Pons (tissue), 1 donor: ENCODE data around the gene SLC9B1.
"Not testable (repeated sequence)": the region's sequence is repeated elsewhere in the genome, so short reads cannot be mapped to it uniquely, and the experiment has no call there.

Experiments used
- DNase-seq: peaks from one replicate; pipeline ENCODE4 v3.0.0-alpha.2; 2016; ENCODE audit warnings: low spot score

Gene SLC9B1

DNA sequence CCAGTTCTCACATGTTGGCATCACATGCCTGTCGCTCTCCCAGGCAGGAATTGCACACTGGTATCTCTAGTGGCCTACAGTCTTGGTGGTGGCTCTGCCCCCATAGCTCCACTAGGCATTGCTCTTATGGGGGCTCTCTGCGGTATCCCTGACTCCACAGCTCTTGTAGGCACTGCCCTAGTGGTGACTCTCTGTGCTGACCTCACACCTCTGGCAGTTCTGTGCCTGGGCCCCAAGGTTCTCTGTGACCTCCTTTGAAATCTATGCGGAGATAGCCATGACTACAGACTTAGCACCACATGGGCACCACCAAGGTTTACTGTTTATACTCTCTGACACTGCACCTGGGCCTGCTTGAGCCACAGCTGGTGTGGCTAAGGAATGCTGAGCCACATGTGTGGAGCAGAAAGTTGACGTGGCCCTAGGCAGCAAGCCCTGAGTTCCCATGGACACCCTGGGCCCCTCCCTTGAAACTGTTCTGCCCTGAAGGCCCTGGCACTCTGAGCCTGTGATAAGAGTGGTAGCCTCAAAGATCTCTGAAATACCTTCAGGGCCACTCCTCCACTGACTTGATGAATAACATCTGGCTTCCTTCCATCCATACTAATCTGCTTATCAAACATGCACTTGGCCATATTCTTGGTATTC is 8.0 kb downstream of the SLC9B1 start:
- DNase-seq, result no peak

DNA sequence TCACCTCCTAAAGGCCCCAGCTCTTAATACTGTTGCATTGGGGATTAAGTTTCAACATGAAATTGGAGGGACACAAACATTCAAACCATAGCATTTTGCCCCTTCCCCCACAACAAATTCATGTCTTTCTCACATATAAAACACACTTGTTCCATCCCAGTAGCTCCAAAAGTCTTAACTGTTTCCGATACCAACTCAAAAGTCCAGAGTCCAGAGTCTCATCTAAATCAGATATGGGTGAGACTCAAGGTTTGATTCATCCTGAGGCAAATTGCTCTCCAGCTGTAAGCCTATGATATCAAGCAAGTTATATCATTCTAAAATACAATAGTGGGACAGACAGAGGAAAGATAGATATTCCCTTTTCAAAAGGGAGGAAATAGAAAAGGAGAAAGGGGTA is 8.7 kb downstream of the SLC9B1 start:
- no peak for DNase-seq

DNA sequence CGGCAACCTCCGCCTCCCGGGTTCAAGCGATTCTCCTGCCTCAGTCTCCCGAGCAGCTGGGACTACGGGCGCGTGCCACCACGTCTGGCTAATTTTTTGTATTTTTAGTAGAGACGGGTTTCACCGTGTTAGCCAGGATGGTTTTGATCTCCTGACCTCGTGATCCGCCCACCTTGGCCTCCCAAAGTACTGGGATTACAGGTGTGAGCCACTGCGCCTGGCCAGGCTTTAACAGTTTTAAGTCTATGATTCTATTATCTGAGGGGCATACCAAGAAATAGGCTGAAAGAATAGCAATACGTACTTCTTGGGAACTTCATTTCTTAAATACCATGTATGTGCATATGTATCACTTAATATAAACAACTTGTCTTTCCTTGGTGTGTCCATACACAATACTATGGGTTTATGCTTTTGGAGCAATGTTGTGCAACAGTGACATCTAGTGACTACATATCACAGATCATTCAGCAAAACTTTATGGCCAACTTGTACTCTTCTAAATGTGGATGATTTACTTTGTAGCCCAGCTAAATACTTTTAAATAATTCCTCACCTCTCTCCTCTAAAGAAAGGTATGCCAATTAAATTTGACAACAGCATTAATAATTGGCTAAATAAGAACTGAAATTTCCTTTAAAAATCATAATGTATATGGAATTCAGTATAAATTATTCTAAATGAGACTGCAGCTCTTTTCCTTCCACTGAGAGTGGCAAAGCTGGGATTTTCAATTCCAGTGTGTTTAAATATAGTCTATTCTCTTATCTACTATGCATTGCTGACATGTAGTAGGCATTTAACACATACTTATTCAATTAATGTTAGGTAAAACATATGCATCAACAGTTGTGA is 10.4 kb downstream of the SLC9B1 start:
- DNase-seq, result peak; percentile 89

DNA sequence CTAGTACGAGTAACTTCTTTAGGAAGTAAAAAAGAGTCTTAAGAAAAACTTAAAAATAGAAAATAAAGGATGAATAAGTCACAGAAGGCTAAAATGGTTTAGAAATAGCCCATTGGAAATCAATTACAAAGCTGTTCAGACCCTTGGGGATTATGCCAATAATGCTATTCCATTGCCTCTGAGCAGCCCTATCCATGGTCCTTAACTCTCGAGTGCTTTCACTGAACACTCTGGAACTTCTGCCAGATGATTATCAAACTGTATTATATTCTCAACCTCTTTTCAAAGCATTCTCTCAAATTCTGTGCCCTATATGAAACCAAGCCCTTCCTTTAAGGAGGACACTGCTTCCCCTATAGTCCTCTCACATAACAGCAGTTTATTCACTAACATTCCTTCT is 17.0 kb downstream of the SLC9B1 start:
- no peak for DNase-seq

DNA sequence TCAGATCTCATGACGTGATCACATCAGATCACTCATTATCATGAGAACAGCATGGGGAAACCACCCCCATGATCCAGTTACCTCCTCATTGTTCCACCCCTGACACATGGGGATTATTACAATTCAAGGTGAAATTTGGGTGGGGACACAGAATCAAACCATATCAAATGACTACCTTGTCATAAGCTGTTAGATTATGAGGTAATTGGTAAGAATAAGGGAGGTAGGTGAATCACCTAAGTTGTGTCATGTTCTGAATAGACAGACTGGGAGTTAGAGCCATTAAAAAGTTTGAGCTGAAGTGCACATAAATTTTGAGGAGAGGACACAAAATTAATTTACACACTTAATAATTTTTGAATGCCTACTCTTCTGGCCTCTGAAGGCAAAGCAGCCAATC is 24.7 kb downstream of the SLC9B1 start:
- DNase-seq, result no peak

DNA sequence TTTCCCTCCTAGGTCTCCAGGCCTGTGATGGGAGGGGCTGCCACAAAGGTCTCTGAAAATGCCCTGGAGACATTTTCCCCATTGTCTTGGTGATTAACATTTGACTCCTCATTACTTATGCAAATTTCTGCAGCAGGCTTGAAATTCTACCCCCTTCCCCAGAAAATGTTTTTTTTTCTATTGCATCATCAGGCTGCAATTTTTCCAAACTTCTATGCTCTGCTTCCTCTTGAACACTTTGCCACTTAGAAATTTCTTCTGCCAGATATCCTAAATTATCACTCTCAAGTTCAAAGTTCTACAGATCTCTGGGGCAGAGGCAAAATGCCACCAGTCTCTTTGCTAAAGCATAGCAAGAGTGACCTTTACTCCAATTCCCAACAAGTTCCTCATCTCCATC is 25.5 kb downstream of the SLC9B1 start:
- DNase-seq, result not testable (repeated sequence)

DNA sequence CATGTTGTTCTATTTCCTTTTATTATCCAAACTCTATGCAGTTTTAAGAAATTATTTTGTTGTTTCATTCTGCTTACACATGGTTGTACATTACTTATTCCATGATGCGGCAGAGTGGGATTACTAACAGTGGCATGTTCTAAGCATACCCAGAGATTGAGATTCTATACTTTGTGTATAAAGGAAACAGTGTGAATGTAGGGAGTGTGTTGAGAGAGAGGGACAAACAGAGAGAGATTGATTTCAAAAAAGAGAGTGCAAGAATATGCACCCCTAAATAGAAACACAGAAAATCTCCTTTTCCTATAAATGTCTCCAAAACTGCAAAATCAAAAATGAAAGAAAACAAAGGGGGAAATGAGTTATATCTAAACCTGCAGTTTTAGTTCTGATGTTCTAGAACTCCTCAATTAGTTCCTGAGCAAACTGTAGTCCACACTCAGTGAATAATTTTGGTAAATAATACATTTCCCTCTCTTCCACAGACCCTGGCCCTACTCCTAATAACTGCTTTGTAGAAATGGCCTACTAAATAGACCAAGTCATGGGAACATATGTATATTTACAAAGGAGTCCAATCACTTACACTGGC is 31.0 kb downstream of the SLC9B1 start:
- no peak for DNase-seq

DNA sequence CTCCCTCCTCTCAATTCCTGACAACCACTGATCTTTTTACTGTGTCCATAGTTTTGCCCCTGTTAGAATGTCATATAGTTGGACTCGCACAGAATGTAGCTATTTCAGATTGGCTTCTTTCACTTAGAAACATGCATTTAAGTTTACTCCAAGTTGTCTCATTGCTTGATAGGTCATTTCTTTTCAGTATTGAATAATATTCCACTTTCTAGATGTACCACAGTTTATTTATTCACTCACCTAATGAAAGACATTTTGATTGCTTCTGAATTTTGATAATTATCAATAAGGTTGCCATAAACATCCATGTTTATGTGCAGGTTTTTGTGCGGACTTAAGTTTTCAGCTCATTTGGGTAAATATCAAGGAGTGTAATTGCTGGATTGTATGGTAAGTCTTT is 38.5 kb downstream of the SLC9B1 start:
- DNase-seq, result no peak

DNA sequence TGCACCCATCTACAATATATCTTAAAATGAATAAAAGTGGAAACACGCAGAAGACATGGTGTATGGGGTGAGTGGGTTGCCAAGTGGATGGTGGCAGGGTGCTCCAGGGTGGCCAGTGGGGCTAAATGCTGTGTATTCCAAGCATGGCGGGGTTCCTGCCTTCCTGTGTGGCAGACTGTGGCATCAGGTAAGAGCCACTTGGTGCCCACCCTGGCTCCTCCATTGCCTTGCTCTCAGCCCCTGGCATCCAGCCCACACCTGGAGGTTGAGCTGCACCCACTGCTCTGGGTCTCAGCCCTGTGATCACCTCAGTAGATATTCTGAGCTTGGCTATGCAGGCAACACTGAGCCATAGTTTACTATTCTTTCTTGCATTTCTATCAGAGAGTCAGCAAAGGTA is 57.7 kb downstream of the SLC9B1 start:
- not testable (repeated sequence) for DNase-seq

DNA sequence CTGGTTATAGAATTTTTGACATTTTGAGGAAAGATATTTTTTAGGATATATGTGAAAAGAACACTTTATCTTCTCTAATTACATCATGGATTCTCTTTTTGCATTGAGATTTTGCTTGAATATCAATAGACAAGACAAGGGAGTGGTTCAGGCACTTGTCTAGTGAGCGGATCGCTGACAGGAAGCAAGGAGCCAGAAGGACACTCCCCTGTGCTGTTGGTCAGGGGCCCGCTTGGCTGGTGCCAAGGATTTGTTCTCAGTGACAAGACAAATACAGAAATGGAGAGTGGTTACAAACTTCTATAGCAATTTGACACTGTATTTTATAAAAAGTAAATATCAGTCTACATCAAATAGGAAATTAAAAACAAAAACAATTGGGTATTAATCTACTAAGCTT is 60.0 kb downstream of the SLC9B1 start:
- DNase-seq, result no peak

DNA sequence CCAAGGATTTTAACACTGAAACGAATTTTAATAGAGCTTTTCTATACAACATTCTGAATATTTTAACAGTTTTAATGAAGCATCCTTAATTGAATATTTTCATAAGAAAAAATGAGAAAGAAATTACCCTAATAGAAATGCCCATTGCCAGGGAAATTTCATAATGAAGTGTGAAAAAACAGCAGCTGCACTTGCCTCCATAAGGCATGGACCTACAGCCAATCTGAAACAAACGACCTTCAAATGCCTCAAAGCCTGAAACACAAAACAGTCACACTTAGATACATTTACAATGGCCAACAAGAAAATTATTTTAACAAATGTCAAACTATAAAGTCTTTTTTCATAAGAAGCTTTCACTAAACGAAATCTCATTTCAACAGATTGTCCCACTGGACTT is 74.4 kb downstream of the SLC9B1 start:
- no peak for DNase-seq

DNA sequence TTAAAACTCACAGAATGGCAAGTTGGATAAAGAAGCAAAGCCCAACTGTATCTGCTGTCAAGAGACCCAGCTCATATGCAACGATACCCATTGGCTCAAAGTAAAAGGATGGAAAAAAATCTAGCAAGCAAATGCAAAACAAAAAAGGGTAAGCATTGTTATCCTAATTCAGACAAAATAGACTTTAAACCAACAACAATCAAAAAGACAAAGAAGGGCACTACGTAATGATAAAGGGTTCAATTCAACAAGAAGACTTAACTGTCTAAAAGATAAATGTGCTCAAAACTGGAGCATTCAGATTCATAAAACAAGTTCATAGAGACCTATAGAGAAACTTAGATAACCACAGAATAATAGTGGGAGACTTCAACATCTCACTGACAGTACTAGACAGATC is 81.4 kb downstream of the SLC9B1 start:
- not testable (repeated sequence) for DNase-seq

DNA sequence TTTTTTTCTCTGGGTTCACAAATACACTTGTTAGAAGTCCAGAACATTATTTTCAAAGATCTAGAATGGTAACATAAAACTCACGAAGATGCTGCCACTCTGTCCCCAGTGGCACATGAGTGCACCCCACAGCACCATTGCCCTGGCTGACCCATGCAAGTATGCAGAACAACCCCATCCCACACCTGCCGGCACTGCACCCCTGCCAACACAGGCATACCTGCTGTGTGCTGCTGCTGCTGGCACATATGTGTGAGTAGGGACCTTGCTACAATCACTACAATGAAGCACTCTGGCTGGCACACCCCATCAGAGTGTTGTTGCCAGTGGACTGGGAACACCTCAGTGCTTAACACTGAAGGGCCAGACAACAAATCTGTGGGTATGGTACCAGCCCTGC is 83.8 kb downstream of the SLC9B1 start:
- no peak for DNase-seq

DNA sequence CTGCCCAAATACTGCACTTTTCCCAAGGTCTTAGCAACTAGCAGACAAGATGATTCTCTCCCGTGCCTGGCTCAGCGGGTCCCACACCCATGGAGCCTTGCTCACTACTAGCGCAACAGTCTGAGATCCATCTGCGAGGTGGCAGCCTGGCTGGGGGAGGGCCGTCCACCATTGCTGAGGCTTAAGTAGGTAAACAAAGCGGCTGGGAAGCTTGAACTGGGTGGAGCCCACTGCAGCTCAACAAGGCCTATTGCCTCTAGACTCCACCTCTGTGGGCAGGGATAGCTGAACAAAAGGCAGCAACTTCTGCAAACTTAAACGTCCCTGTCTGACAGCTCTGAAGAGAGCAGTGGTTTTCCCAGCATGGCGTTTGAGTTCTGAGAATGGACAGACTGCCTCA is 99.8 kb downstream of the SLC9B1 start:
- not testable (repeated sequence) for DNase-seq

DNA sequence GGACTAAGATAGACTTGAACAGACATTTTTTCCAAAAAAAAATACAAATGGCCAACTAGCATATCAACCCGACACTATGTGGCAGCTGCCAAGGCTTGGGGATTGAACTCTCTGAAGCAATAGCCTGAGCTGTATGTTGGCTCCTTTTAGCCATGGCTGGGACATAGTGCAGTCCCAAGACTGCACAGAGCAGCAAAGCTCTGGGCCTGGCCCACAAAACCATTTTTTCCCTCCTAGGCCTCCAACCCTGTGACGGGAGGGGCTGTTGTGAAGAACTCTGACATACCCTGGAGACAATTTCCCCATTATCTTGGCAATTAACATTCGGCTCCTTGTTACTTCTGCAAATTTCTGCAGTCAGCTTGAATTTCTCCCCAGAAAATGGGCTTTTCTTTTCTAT is 100.6 kb downstream of the SLC9B1 start:
- no peak for DNase-seq

DNA sequence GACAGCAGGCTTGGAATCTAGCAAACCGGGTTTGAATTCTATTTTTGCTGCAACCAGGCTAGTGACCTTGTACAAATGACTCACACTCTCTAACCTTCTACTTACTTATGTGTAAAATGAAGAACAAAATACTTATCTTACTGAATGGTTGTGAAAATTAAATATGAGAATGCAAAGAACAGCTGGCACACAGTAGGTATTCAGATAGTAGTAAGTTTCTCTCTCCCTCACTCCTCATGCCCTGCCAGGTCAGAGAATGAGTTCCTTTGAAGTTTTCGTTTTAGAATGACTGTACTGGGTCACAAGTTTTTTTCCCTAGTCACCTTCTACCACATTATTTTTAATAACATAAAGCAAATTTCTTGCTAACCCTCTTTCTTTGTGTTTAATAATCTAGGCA is 117.7 kb downstream of the SLC9B1 start:
- DNase-seq, result no peak

DNA sequence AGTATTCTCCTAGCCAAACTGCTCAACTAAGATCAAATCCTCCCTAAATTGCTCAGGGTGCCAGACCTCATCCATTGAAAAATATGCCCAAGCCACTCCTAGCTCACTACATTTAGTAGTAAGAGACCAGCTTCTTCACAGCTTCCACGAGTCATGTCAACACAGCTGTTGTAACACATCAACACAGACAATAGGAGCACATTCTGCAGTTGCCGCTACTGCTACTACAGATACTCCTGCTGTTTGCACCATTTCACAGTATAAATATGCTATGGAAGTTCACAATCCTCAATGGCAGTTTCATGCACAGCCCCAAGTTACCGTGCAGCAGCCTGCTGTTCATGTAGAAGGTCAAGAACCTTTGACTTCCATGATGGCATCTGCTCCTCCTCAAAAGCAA is 121.9 kb downstream of the SLC9B1 start:
- DNase-seq, result not testable (repeated sequence)

DNA sequence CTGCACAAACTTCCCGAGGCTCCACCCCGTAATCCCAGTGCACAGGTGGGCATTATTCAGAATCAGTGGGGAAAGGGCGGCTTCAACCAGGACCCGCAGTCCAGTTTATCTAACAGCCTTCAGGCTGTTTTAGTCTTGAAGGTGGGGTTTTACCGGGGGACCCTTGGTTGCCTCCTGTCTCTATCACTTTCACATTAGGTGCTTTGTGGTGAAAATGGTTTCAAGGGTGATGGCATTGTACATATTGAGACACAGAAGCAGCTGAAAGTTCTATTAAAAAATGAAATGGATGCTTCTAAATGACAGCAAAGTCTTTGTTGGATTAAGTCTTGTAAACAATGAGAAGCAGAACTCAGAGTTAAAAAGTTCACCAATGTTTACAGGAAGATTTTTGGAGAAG is 123.0 kb downstream of the SLC9B1 start:
- DNase-seq, result not testable (repeated sequence)

DNA sequence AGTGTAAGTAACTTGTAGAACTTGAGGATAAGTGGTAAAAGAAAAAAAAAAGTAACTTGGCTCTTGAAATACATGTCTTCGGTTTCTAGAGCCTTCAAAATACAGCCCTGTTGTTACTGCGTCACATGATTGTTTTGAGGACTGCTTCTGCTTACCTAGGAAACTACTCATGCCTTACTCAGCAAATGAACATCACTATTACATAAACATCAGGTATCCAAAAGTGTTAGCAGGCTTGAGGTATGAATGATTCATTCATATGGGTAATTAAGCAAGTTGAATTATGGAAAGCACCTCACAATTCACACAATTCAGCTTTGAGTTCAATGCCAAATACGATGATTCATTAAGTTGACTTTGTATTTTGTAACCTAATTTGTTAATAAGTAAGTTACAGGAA is 129.6 kb downstream of the SLC9B1 start:
- not testable (repeated sequence) for DNase-seq

DNA sequence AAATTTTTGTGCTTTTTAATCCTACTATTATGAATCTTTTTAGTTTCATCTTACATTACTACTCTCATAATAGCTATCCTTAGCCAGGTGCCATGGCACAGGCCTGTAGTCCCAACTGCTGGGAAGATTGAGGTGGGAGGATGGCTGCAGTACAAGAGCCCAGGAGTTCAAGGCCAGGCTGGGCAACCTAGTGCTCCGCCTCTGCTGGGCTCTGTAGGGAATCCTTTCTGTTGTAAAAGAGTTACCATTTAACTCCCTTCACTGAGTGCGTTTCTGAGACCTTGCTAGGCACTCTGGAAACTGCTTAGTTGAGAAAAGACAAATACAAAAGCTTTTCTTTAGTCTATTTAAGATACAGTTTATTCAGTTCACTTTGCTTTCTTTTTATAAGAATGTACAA is 130.9 kb downstream of the SLC9B1 start:
- DNase-seq, result not testable (repeated sequence)

DNA sequence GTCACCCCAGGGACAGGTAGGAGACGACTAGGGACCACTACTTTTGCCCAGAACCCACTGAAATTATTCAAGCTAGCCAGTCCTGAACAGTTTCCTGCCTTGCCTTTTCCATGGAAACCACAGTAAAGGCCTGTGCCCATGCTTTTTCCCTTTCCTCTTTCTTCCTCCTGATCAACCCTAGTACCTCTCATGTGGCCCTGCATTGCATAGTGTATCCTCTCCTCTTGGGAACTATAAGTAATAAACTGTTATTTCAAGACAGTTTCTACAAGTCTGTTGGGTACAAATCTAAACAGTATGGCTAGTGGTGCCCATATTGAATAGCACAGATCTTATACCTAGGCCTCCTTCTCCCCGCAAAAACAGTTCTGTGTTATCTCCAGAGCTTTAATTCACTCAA is 136.2 kb downstream of the SLC9B1 start:
- DNase-seq, result no peak

DNA sequence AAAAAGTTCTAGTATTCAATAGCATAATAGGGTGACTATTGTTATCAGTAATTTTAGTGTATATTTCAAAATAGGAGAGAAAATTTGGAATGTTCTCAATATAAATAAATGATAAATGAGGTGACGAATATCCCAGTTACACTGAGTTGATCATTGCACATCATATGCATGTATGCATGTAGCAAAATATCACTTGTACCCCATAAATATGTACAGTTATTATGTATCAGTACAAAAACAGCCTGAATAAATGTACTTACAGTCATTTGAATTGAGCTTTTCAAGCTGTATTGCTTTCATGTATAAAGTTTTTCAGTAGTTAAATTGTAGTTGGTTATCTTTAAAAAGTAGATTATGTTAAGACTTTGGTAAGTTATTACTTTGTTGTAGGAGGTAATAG is 138.2 kb downstream of the SLC9B1 start:
- no peak for DNase-seq

DNA sequence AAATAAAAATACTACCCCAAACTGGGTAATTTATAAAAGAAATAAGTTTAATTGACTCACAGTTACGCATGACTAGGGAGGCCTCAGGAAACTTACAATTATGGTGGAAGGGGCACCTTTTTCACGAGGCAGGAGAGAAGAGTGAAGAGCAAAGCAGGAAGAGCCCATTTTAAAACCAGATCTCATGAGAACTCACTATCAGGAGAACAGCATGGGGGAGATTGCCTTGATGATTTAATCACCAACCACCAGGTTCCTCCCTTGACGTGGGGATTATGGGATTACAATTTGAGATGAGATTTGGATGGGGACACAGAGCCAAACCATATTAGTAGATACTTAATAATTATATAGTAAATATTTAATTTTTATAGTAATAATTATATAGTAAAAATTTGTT is 140.6 kb downstream of the SLC9B1 start:
- no peak for DNase-seq
